Measurements from ENCODE around the gene PIK3AP1. TPM values are rescaled to one million over a fixed set of nuclear protein-coding genes. Genes with fewer than 3 reads are reported as not detected.

Gene PIK3AP1
- total RNA-seq, 1 experiment from 2014 or later = 7.1 TPM

DNA sequence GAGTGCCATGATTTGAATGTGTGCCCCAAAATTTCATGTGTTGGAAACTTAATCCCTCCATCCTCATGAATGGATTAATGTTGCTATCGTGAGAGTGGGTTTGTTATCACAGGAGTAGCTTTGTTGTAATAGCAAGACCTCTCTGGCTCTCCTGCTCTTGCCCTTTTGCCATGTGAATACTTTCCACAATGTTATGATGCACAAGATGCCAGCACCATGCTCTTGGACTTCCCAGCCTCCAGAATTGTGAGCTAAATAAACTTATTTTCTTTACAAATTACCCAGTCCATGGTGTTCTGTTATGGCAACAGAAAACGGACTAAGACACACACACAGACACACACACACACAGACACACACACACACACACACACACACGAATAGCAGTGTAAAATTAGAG lies 82.2 kb downstream of the PIK3AP1 start:
- no TSS peak for BruUV-seq (replicated peaks)
- H3K4me3 ChIP-seq (replicated peaks in 1 of 2; ENCODE audit: low read depth in 1 of 2, low read length in 2 of 2) = no peak overlapping the region
- ChIA-PET CTCF (no interaction called here), RAD21 (ENCODE audit: low non-redundant PET in 1 of 2, low total read pairs in 2 of 2, uncharacterized antibody in 2 of 2, unreplicated experiment in 2 of 2) (no interaction called here), POLR2A (no interaction called here)
- no peaks in the 10 kb centered on the region for H3K9me2 ChIP-seq (ENCODE audit: insufficient read depth)
- H3K27ac ChIP-seq (ENCODE audit: low read depth, low read length) = no peak overlapping the region
- intact Hi-C loops (cut with micrococcal nuclease) = no loop called here
- no peak overlapping the region for H3K9ac ChIP-seq (ENCODE audit: low read length)
- no peak overlapping the region for H3K4me2 ChIP-seq (ENCODE audit: low read length)
- no peaks in the 10 kb centered on the region for H4K20me1 ChIP-seq (ENCODE audit: insufficient read depth)
- H3K4me1 ChIP-seq (ENCODE audit: control insufficient read depth in 1 of 2, insufficient read depth in 2 of 2, low read length in 2 of 2) = peaks cover 3 to 11% of the 10 kb centered on the region in 2 experiments; a peak in 3 of 4 replicates
- H3K27me3 ChIP-seq (ENCODE audit: insufficient read depth, low read length) = no peaks in the 10 kb centered on the region
- no peak for DNase-seq (ENCODE audit: low read depth, low spot score)
- H3K36me3 ChIP-seq (ENCODE audit: control insufficient read depth in 1 of 2, insufficient read depth in 2 of 2, low read length in 2 of 2) = no peaks in the 10 kb centered on the region
- TF ChIP-seq ELF1 (IDR thresholded peaks at IDR 0.05; ENCODE audit: borderline replicate concordance, low read depth) (no peak), CBX3 (IDR thresholded peaks at IDR 0.05; ENCODE audit: low read depth) (no peak), SP1 (IDR thresholded peaks at IDR 0.05; ENCODE audit: low read depth) (no peak), FOSL1 (IDR thresholded peaks at IDR 0.05; ENCODE audit: low read depth) (no peak), JUND (IDR thresholded peaks at IDR 0.05) (no peak), POLR2A (IDR thresholded peaks at IDR 0.05; ENCODE audit: borderline replicate concordance, extremely low read depth, insufficient read depth, insufficient read length) (no peak), RAD21 (IDR thresholded peaks at IDR 0.05; ENCODE audit: low read depth) (no peak), ZNF274 (IDR thresholded peaks at IDR 0.05; ENCODE audit: low read depth, low read length) (no peak)
- TF ChIP-seq, protein P1, sequence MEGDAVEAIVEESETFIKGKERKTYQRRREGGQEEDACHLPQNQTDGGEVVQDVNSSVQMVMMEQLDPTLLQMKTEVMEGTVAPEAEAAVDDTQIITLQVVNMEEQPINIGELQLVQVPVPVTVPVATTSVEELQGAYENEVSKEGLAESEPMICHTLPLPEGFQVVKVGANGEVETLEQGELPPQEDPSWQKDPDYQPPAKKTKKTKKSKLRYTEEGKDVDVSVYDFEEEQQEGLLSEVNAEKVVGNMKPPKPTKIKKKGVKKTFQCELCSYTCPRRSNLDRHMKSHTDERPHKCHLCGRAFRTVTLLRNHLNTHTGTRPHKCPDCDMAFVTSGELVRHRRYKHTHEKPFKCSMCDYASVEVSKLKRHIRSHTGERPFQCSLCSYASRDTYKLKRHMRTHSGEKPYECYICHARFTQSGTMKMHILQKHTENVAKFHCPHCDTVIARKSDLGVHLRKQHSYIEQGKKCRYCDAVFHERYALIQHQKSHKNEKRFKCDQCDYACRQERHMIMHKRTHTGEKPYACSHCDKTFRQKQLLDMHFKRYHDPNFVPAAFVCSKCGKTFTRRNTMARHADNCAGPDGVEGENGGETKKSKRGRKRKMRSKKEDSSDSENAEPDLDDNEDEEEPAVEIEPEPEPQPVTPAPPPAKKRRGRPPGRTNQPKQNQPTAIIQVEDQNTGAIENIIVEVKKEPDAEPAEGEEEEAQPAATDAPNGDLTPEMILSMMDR (IDR thresholded peaks at IDR 0.05 in 2 of 3, conservative IDR thresholded peaks at IDR 0.05 in 1 of 3; ENCODE audit: borderline replicate concordance in 1 of 3, insufficient read depth in 1 of 3, low read depth in 2 of 3, low read length in 2 of 3) = no peak
- TF ChIP-seq, protein P2, sequence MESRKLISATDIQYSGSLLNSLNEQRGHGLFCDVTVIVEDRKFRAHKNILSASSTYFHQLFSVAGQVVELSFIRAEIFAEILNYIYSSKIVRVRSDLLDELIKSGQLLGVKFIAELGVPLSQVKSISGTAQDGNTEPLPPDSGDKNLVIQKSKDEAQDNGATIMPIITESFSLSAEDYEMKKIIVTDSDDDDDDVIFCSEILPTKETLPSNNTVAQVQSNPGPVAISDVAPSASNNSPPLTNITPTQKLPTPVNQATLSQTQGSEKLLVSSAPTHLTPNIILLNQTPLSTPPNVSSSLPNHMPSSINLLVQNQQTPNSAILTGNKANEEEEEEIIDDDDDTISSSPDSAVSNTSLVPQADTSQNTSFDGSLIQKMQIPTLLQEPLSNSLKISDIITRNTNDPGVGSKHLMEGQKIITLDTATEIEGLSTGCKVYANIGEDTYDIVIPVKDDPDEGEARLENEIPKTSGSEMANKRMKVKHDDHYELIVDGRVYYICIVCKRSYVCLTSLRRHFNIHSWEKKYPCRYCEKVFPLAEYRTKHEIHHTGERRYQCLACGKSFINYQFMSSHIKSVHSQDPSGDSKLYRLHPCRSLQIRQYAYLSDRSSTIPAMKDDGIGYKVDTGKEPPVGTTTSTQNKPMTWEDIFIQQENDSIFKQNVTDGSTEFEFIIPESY (IDR thresholded peaks at IDR 0.05; ENCODE audit: extremely low read depth, insufficient replicate concordance, low read length) = no peak
- TF ChIP-seq, protein P3, sequence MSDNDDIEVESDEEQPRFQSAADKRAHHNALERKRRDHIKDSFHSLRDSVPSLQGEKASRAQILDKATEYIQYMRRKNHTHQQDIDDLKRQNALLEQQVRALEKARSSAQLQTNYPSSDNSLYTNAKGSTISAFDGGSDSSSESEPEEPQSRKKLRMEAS (IDR thresholded peaks at IDR 0.05) = no peak
- TF ChIP-seq, protein P4, sequence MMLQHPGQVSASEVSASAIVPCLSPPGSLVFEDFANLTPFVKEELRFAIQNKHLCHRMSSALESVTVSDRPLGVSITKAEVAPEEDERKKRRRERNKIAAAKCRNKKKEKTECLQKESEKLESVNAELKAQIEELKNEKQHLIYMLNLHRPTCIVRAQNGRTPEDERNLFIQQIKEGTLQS (IDR thresholded peaks at IDR 0.05) = no peak
- no peaks in the 10 kb centered on the region for H3K79me2 ChIP-seq (ENCODE audit: insufficient read depth, low read length)
- ATAC-seq = no peak
- H3K9me3 ChIP-seq (ENCODE audit: control insufficient read depth in 1 of 2, insufficient read depth in 1 of 2, low read depth in 1 of 2, low read length in 2 of 2) = no peaks in the 10 kb centered on the region
- H2AFZ ChIP-seq (ENCODE audit: low read depth, low read length, poor library complexity, severe bottlenecking) = no peak overlapping the region

Data from HCT116 (cell line).